Measurements from ENCODE around the gene BFSP2. TPM values are rescaled to one million over a fixed set of nuclear protein-coding genes. Genes with fewer than 3 reads are reported as not detected.
"Not testable (repeated sequence)": the region's sequence is repeated elsewhere in the genome, so short reads cannot be mapped to it uniquely, and the experiment has no call there.

BFSP2 gene
- total RNA-seq, 4 donors from 2014 or later: not detected

DNA sequence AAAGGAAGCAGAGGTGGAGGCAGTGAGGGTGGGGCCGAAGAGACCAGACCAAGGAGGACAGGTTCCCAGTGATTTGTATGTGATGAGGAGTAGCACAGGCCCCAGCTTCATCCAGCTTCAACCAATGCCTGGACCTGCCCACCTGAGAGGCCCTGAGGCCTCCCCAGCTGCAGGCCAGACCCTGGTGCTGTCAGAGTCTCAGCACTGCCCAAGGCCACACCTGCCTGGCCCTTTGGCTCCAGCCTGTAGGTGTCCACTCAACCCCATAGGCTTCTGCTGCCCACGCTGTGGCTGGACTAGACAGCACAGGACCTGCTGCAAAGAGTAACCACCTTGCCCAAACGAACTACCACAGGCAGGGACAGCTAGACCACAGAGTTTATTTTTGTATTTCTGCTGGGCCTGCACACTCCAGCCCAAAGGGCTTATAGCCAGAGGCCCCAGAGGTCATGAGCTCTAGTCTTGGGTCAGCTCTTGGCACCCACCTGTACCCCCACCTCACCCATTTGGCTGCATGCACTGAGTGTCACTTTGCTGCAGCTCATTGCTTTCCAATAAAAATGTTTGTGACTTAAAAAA lies 91.7 kb downstream of the BFSP2 start:
- H3K4me1 ChIP-seq: no peaks in the 10 kb centered on the region
- peak; percentile 6 for ATAC-seq
- no peak overlapping the region for H3K27ac ChIP-seq
- 90 to 100% methylated on average over 1 to 2 of the region's 3 CpGs for WGBS, 2 donors (ENCODE audit: low coverage in 1 of 2)
- H3K9me3 ChIP-seq: no peaks in the 10 kb centered on the region
- H3K27me3 ChIP-seq: no peaks in the 10 kb centered on the region
- TF ChIP-seq EP300 (IDR thresholded peaks at IDR 0.05) (no peak), POLR2AphosphoS5 (IDR thresholded peaks at IDR 0.05) (no peak), POLR2A (IDR thresholded peaks at IDR 0.05) (no peak)
- TF ChIP-seq, protein P1, sequence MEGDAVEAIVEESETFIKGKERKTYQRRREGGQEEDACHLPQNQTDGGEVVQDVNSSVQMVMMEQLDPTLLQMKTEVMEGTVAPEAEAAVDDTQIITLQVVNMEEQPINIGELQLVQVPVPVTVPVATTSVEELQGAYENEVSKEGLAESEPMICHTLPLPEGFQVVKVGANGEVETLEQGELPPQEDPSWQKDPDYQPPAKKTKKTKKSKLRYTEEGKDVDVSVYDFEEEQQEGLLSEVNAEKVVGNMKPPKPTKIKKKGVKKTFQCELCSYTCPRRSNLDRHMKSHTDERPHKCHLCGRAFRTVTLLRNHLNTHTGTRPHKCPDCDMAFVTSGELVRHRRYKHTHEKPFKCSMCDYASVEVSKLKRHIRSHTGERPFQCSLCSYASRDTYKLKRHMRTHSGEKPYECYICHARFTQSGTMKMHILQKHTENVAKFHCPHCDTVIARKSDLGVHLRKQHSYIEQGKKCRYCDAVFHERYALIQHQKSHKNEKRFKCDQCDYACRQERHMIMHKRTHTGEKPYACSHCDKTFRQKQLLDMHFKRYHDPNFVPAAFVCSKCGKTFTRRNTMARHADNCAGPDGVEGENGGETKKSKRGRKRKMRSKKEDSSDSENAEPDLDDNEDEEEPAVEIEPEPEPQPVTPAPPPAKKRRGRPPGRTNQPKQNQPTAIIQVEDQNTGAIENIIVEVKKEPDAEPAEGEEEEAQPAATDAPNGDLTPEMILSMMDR (IDR thresholded peaks at IDR 0.05): no peak
- no peaks in the 10 kb centered on the region for H3K36me3 ChIP-seq
- H3K4me3 ChIP-seq: no peak overlapping the region

DNA sequence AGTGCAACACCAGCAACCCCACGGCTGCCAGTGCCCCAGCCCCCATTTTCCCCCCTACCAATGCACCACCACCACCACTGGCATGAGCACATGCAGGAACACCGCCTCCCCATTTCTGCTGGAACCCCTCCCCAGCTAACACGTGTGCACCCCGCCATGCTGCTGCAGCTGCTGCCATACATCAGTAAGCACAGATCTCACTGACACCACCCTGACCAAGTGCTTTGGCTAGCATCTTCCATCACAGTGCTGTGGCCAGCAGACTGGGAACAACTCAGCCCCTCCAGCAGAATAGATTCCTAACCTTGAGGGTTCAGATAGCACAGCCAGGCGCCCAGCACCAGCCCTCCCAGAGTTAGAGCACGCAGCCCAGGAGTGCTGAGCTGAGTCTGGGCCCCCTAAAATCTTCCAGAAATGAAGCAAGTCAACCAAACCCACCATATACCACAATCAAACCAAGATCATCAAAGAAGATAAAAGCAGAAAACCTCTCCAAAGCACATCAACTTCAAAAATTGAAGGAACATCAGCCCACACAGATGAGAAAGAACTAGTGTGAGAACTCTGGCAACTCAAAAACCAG lies 92.4 kb downstream of the BFSP2 start:
- Histone ChIP-seq H3K36me3 (no peaks in the 10 kb centered on the region), H3K9me3 (no peaks in the 10 kb centered on the region), H3K4me3 (no peak overlapping the region), H3K4me1 (no peaks in the 10 kb centered on the region), H3K27me3 (no peaks in the 10 kb centered on the region), H3K27ac (no peak overlapping the region)
- 100% methylated on average over 2 of the region's 6 CpGs; no CpG with 5 or more reads in 1 of the 2 donors for WGBS, 2 donors (ENCODE audit: low coverage in 1 of 2)
- ATAC-seq: no peak
- no peak for TF ChIP-seq POLR2A (IDR thresholded peaks at IDR 0.05)
- no peak for TF ChIP-seq POLR2AphosphoS5 (IDR thresholded peaks at IDR 0.05)
- no peak for TF ChIP-seq EP300 (IDR thresholded peaks at IDR 0.05)
- TF ChIP-seq, protein P1 (IDR thresholded peaks at IDR 0.05): no peak

DNA sequence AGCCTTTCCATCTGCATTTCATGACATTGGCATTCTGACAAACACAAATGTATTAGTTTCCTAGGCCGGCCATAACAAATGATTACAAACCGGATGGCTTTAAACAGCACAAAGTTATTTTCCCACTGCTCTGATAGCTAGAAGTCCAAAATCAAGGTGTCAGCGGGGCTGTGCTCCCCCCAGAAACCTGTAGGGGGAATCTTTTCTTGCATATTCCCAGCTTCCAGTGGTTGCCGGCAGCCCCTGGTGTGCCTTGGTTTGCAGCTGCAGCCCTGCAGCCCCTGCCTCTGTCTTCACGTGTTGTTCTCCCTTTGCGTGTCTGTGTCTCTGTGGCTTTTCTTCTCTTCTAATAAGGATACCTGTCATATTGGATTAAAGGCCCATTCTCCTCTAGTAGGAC lies 94.6 kb downstream of the BFSP2 start:
- WGBS, 2 donors (ENCODE audit: low coverage in 1 of 2): 58 to 96% methylated on average over 3 to 5 of the region's 6 CpGs
- Histone ChIP-seq H3K27ac (no peak overlapping the region), H3K27me3 (no peaks in the 10 kb centered on the region), H3K4me3 (no peak overlapping the region), H3K4me1 (no peaks in the 10 kb centered on the region), H3K36me3 (no peaks in the 10 kb centered on the region), H3K9me3 (no peaks in the 10 kb centered on the region)
- no peak for ATAC-seq
- TF ChIP-seq POLR2A (IDR thresholded peaks at IDR 0.05) (no peak), POLR2AphosphoS5 (IDR thresholded peaks at IDR 0.05) (no peak), EP300 (IDR thresholded peaks at IDR 0.05) (no peak)
- TF ChIP-seq, protein P1 (IDR thresholded peaks at IDR 0.05): peak in 2 of 4 experiments; percentile 4 to 42

DNA sequence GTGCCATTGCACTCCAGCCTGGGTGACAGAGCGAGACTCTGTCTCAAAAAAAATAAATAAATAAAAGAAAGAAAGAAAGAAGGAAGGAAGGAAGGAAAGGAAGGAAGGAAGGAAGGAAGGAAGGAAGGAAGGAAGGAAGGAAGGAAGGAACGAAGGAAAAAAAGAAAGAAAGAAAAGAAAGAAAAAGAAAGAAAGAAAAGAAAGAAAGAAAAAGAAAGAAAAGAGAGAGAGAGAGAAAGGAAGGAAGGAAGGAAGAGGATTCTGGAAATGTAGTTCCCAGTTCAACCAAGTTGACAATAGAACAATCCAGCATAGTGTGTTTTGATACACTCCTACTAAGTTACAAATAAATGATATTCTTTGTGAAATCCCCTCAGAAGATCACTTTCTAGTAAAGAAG lies 102.7 kb downstream of the BFSP2 start:
- not testable (repeated sequence) for H3K9me3 ChIP-seq, H3K4me1 ChIP-seq, H3K4me3 ChIP-seq, ATAC-seq, H3K27ac ChIP-seq, H3K27me3 ChIP-seq, H3K36me3 ChIP-seq
- 80 to 100% methylated on average over 1 of the region's 2 CpGs for WGBS, 2 donors (ENCODE audit: low coverage in 1 of 2)

DNA sequence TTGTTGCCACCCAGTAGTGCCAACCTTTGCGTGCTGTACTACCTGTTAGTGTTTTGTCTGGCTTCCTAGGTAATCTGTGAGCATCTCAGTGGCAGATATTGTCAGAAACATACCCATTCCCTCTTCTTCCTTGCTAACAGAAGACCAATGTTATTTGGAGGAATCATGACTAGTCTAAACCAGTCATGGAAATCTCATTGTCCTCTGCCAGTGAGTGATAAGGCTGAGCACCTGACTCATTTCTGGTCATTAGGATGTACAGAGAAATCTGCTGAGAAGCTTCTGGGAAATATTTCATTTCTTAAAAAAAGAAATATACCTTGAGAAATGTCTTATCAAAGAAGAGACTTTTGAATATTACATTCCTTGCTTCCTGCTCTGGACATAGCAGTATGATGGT lies 103.6 kb downstream of the BFSP2 start:
- Histone ChIP-seq H3K4me1 (no peaks in the 10 kb centered on the region), H3K36me3 (no peaks in the 10 kb centered on the region), H3K27ac (no peak overlapping the region), H3K4me3 (no peak overlapping the region), H3K9me3 (no peaks in the 10 kb centered on the region), H3K27me3 (no peaks in the 10 kb centered on the region)
- TF ChIP-seq POLR2AphosphoS5 (IDR thresholded peaks at IDR 0.05) (no peak), EP300 (IDR thresholded peaks at IDR 0.05) (no peak), POLR2A (IDR thresholded peaks at IDR 0.05) (no peak)
- TF ChIP-seq, protein P1 (IDR thresholded peaks at IDR 0.05): no peak
- ATAC-seq: no peak
- 92% methylated on average over 1 of the region's 1 CpG; no CpG with 5 or more reads in 1 of the 2 donors for WGBS, 2 donors (ENCODE audit: low coverage in 1 of 2)
